NCI-H345 treated with DMSO at 0.1 percent for 48 hours (cell line): ENCODE measurements around the gene LAMB2.
A peak's percentile ranks its signal among the peaks of the same experiment; 100 is the strongest.

Source experiments
- DNase-seq: peaks from one replicate; lab custom pipeline; 2025; ENCODE audit not compliant: unreplicated experiment; lab: John Stamatoyannopoulos, UW

The LAMB2 gene

DNA sequence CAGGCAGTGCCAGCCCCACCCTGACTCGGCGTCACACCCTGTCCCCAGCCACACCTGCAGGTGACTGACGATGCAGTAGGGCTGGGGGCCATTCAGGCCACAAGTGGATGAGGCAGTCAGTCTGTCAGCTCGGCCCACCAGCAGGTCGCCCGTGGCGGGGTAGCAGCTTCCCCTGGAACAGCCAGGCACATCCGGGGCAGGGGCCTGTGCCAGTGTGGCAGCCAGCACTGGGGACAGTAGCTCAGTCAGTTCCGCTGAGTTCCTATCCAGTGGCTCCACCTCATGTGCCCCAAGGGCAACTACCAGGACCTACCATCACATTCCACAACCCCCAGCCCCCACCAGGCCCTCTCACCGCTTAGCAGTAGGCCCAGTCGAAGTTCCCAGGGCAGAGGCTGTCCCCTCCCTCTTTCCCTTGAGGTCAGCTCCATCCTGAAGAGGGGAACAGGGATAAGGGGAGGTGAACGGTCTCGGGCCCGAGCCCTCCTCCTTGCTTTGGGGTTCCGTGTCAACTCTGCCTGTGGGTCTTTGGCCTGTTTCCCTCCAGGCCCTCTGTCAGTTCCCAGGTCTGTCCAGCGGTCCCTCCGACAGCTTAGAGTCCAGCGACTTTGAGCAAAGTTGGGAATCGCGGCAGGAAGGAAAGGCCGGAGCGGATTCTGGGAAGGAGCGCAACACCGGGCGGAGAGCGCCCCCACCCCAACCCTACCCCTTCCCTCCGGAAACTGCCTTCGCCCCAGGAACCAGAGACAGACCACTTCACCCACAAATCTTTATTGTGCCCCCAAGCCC lies at the start of gene LAMB2:
Gene LAMB2, minus strand, starts transcription at position 614 of the 789 bp plus-strand sequence. Its CDS starts 183 bp downstream, at position 431.
- no peak for DNase-seq

DNA sequence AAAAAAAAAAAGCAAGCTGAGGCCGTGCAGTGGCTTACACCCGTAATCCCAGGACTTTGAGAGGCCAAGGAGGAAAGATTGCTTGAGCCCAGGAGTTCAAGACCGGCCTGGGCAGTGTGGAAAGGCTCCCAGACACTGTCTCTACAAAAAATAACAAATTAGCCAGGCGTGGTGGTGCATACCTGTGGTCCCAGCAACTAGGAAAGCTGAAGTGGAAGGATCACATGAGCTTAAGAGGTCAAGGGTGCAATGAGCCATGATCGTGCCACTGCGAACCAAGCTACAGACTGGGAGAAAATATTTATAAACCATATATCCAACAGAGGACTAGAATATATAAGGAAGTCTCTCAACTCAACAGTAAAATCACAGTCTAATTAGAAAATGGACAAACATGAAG lies 48.5 kb upstream of the LAMB2 start:
- no peak for DNase-seq

DNA sequence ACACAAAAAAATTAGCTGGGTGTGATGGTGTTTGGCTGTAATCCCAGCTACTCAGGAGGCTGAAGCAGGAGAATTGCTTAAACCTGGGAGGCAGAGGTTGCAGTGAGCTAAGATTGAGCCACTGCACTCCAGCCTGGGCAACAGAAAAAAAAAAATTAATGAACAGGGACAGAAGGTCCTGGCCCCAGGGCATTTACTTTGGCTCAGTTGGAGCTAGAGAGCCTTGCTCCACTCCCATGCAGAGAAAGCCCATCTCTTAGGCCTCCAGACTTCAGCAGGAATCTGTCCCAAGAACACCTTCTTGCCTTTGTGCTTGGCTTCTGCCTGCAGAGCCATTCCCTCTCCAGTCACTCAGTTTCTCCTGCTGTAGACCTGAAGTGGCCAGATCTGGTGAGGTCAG lies 47.3 kb upstream of the LAMB2 start:
- no peak for DNase-seq

DNA sequence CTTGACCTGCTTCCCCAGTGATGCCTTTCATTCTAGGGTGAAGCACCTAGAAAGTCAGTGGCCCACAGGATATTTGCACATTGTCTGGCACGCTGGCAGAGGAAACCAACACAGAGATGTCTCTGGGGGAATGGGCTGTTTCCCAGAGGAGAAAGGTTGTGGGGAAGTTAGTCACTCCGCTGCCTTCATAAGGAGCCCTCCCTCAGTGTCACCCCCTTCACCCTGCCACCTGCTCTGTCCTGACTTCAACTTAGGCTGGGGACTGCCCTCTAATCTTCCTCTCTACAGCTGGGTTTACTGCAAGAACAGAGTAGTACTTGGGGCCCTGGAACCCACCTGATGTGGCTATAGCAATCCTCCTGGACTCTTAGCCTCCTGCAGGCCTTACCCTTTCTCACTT lies 44.2 kb upstream of the LAMB2 start:
- DNase-seq, result no peak

DNA sequence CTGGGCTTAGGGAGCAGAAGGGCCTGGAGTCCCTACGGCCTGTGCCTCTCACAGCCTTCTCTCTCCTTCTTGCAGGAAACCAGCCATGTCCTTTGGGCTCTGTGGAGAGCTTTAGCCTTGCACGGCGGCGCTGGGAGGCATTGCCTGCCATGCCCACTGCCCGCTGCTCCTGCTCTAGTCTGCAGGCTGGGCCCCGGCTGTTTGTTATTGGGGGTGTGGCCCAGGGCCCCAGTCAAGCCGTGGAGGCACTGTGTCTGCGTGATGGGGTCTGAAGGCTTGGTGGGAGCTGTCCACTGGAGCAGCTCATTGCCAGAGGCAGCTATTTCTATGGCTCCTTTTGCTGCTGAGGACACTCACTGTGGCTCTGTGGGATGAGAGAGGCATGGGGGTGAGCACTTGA lies 42.7 kb upstream of the LAMB2 start:
- no peak for DNase-seq

DNA sequence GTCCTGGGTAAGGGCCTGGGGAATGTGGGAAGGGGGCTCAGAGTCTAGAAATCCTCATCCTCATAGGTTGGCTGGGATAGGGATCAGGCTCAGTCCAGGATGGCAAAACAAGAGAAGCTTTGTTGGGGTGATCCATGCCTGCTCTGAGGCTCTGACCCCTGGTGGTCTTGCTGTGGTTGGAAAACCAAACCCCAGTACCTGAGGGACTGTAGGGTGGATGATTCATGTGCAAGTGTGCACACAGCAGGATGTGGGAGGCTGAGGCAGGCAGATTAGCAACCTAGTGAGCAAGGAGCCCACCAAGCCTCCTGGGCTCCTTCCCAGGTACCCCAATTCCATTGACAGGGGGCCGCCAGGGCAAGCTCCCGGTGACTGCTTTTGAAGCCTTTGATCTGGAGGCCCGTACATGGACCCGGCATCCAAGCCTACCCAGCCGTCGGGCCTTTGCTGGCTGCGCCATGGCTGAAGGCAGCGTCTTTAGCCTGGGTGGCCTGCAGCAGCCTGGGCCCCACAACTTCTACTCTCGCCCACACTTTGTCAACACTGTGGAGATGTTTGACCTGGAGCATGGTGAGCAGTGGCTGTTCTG lies 41.6 kb upstream of the LAMB2 start:
- DNase-seq, result no peak

DNA sequence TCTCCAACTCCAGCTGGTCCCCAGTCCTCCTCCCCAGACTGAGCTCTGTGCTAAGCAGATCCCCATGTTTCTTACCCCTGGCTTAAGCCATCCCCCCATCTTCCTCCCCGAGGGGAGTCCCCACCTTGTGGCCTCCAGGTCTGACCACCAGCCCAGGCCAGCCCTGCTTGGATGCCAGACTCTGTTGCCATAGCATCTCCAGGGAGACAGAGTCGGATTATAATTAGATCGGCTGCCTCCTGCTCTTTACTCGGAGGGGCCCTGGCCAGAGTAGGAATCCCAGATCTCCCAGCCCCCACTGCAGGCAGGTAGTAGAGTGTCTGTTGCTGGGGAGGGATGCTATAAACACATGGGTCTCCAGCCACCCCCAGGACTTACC lies 40.9 kb upstream of the LAMB2 start:
- DNase-seq, result no peak

DNA sequence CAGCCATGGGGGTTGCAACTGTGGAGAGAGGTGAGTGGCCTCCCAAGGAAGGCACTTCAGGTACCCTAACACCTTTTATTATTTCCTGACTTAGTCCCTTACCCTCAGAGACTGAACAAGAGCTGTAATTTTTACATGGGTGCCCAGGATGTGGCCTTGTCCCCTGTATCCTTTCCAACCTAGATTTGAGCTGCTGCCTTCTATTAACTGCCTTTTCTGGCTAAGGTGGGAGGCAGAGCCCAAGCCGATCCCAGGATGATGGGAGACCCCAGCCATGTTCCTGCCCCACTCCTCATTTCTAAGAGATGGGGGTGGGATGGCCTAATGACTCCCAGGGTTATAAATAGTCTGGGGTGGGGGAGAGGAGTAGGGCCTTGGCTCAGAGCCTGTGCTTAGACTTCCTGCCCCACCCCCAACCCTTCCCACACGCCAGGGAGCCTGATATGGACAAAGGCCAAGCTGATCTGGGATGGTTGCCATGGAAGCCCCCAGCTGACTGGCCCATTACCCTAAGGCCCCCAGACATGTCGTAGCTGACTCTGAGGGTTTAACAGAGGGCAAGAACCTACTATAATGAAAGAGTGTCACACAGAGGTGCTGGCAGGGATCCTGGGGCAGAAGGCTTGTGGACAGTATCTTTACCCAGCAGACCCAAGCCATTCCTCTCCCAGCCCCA lies 40.4 kb upstream of the LAMB2 start:
- DNase-seq, result peak; percentile 31

DNA sequence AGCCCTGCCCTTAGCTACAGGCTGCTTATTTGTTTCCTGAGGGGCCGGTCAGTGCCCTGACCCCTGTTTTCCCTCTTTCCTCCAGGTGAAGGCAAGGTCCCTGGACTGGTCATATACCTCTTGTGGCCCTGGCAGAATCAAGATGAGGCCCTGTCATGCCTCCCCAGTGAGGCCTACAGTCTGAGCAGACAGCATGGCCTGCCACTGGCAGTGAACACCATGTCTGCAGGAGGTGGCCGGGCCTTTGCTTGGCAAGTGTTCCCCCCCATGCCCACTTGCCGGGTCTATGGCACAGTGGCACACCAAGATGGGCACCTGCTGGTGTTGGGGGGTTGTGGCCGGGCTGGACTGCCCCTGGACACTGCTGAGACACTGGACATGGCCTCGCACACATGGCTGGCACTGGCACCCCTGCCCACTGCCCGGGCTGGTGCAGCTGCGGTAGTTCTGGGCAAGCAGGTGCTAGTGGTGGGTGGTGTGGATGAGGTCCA lies 39.7 kb upstream of the LAMB2 start:
- no peak for DNase-seq

DNA sequence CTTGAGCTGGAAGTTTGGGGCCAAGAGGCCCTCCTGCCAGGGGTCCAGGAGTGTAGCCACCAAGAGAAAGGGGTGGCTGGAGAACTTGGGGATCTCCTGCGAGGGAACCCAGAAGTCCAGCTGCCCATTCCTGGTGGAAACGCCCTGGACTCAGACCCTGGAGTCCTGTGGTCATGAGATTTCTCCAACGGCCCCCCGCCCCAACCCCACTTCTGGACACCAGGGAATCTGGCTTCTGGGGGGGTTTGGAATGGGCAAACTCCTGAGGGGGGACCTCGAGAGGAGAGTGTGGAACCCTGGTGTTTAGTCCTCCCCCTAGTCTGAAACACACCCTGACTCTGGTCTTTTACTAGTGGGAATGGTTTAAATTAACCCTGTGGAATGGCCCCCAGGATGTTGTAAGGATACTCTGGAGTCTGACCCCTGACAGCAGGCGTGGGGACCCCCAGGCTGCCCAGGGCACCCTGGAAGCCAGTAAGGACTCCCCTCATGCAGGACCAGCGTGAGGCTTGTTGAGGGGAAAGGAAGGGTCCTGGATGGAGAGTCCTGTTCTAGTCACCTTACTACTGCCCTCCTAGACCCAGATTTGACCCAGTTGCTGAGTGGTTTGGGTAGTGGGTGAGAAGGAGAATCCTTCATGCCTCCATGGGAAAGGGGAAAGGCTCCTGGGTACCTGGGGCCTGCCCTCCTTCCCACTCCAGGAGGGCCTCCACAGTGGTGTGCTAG lies 39.1 kb upstream of the LAMB2 start:
- no peak for DNase-seq

DNA sequence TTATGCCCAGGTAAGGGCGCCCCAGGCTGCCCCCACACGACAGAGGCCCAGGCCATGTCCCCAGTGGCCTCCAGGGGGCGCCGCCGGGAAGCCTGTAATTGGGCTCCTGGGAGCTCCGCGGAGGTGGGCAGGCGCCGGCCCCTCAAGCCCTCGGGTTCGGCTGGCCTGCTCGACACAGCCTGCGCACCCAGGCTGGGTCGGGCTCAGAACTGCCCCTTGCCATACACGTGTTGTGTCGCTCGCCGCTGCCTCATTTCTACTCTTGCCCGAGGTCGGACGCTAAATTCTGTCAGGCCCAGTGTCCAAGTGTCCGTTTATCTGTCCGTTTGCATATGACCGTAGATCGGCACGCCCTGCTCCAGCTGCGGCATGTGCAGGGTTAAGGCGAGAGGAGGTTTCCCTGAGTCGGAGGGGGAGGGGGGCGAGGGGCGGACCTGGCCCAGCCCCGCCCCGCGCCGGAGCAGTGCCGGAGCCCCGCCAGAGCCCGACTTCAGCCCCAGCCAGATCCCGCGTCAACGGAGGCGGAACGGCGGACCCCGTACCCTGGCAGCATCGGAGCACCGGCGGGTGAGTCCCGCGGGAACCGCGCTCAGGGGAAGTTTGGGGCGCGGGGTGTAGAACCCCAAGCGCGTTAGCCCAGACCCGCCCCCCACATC lies 38.4 kb upstream of the LAMB2 start, which contains the start of gene KLHDC8B:
Gene KLHDC8B, plus strand, starts transcription at position 480 of the 656 bp plus-strand sequence. CDS start 1,172 bp downstream, outside the sequence.
- peak; percentile 48 for DNase-seq

DNA sequence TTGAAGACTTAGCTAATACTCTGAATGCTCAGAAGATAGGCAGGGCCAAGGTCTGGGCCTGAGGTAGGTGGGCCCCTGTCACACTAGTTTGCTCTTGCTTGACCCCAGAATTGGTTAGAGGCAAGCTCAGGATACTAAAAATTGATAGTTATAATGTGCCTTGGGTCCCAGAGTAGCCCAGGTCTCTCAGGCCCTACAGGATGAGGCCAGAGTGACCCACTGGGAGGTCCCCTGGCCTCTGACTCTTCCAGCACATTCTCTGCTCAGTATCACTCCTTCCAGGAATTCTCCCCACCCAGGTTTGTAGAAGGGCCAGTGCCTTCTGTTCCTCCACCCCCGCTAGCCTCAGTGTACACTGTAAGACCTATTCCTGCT lies 37.9 kb upstream of the LAMB2 start:
- DNase-seq, result no peak

DNA sequence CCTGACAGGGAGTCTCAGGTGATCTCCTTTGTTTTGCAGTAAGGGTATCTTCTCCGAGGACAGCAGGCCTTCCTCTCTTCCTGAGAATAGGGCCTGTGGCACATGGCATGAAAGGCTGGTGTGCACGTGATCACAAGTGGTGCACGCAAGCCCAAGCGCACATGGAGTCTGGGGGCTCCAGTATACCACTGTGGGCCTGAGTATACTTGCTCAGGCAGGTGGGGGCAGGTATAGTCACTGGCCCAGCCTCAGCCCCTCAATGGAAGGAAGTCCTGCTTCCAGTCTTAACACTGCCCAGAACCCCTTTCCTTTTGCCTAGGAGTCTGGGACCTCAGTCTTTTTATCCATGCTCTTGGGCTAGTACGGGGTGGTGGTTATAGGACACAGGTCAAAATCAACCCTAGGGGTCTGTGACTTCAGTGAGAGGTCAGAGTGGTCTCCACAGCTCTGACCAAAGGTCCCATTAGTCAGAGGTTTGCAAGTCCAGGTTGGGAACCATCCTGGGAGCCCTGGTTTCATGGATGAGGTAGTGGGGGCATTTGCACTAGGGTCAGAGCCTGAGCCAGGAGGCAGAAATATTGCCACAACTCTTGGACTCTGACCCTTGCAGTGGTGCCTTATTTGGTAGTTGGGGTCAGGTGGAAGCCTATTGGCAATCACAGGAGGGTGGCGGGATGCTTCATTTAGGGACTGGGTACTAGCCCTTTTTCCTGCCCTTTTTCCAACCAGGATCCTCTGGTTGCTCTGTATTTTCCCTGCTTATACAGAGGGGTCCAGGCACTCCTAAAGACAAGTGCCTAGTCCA lies 34.1 kb upstream of the LAMB2 start:
- DNase-seq, result no peak

DNA sequence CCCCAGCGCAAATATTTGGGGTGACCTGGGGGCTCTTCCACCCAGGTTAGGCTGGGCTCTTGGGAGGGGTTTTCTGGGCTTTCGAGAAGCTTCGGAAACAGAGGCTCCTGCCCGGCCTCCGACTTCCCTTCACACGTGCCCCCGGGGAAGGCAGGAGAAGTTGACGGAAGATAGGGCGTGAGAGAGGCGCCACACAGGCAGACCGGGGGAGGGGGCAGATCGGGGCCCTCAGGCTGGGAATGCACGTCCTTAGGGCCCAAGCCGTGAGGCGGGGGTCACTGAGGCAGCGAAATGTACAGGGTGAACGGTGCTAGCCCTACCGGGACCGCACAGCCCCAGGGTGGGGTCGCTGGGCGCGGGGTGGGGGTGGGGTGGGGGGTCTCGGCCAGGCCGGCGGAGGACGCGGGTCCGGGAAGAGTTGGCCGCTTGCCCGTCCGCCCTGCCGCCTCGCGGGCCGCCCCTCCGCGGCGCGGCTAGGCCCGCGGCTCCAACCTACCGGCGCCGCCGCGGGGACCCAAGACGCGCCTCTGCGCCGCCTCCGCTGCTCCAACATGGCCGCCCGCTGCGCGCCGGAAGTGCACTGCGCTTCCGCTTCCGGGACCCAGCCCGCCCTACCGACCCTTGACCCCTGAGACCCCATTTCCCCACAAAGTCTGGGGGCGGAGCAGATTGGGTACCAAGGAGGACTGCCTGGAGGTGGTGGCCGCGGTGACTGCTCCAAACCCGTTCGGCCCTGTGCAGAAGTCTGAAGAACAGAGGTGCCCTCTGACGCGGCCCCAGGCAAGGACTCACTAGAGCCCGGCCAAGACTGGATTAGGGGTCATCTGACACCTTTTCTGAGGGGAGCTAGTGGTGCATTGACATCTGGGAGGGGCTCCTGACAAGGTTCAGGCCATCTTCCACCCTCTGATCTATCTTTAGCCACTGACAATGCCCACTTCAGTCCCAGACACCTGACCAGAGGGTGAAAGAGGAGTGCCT lies 33.2 kb upstream of the LAMB2 start, which contains the start of gene CCDC71:
Gene CCDC71, minus strand, starts transcription at position 561 of the 981 bp plus-strand sequence. CDS start 2,123 bp downstream, outside the sequence.
- peak; percentile 28 for DNase-seq

DNA sequence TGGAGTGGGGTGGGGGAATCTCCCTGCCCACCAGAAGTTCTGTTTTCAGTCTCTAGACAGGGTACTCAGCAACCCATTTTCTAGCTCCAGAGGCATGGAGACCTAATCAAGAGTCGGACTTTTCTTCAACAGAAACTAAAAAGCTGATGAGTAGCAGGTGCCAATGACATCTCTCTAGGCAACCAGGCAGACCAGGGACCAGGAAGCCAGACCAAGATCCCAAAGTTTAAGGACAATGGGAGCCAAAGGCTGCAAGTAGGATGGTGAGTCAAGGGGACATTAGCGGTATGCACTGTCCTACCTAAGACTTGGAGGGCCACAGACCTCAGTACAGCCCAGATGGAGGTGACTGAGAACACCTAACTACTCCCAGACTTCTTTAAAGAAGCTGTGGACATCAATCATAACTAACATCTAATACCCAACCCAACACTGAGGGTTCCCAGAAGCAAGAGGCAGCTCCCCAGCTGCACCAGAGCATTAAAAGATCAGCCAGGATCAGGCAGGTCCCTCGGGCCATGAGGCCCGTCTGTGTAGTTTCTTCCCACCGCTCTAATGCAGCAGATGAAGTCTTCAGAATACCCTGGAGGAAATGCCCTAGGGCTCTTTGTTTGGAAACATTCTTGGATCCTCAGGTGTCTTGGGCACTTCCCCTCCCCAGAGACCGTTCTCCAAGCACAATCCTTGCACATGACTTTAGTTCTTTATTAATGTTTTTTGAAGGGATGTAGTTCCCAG lies 32.3 kb upstream of the LAMB2 start:
- DNase-seq, result no peak

DNA sequence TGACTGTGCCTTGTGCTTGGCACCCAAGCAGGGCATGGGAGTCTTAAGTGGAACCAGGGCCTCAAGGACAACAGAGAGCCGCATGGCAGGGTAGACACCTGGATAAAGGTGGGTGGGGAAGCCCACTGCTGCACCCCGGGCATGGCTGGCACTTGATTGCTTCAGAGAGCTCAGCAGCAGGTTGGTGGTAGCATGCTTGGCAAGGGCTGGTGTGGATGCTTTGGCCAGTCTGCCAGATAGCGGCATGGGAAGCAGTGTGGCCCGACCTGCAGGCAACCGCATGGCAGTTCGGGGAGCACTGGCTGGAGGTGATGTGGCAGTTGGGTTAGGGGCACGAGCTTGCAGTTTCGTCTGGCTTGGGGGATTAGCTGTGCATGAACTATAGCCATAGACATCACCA lies 30.8 kb upstream of the LAMB2 start:
- DNase-seq, result no peak

DNA sequence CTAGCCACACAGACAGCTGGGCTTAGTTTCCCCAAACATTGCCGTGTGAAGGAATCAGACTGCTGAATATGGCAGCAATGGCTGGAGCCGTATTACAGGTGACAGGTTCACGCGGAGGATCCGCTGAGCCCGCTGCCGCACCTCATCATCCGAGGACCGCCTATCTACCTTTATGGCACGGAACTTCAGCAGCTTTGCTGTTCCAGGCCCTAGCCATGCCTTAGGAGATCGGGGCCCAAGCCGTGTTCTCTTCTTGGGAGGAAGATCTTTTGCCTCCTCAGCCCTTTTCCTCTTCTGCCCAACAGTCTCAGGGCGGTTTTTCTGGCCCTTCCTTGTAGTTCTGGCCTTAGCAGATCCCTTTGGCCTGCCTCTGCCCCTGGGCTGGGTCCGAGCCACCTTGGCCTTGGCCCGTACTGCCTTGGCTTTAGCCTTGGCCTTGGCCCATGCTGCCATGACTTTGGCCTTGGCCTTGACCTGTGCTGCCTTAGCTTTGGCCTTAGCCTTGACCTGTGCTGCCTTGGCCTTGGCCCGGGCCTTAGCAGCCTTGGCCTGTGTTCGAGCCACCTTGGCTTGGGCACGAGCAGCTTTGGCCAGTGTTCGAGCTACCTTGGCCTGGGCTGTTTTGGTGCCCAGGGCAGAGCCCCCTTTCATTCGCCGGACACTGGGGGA lies 30.0 kb upstream of the LAMB2 start:
- no peak for DNase-seq
